BE2C (cell line): ENCODE measurements around the gene SVBP.

Experiments
- DNase-seq: peaks from one replicate; pipeline ENCODE4 v3.0.0-alpha.2; 2020
- H3K27me3 ChIP-seq: fragments of 250-450 bp; sonication (Bioruptor Pico); 2 replicates; pipeline ENCODE4 v1.5.1; 2020; ENCODE audit warnings: mild to moderate bottlenecking
- H3K36me3 ChIP-seq: fragments of 250-450 bp; sonication (Bioruptor Pico); 2 replicates; pipeline ENCODE4 v1.5.1; 2020; ENCODE audit warnings: mild to moderate bottlenecking
- H3K4me1 ChIP-seq: fragments of 250-450 bp; sonication (Bioruptor Pico); 2 replicates; pipeline ENCODE4 v1.5.1; 2020
- H3K4me3 ChIP-seq: 2 replicates; pipeline ENCODE4 v1.5.1; 2011; ENCODE audit warnings: low read depth, low read length
- H3K9me3 ChIP-seq: fragments of 250-450 bp; sonication (Bioruptor Pico); 2 replicates; pipeline ENCODE4 v1.5.1; 2020
- TF ChIP-seq, protein P1 (sequence below): IDR thresholded peaks from 2 replicates; pipeline ENCODE4 v1.5.1; 2012; ENCODE audit warnings: mild to moderate bottlenecking, low read depth, low read length

The SVBP gene

DNA sequence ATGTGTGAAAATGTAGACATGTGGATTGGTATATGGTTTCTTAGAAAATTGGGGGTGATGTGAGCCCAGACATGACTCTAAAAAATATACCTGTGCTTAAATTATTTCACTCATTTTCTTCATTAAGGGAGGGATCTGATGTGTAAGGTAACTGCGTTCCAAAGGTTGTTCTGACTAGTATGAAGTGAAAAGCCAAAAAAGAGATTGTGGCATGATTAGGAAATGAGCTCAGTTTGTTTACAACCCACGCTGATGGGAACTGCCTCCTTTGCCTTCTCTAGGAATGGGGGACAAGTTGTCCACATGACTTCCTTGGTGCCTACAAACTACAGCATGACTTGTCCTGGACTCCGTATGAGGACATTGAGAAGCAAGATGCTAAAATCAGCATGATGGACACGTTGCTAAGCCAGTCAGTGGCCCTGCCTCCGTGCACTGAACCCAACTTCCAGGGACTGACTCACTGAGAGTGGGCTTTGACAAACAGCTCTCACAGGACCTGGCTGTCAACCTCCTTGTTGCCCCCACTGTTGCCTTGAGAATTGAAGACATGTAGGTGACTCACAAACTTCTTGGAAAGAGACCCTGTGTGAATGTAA, 42.2 kb downstream of the SVBP start:
- DNase-seq = no peak
- TF ChIP-seq, protein P1, sequence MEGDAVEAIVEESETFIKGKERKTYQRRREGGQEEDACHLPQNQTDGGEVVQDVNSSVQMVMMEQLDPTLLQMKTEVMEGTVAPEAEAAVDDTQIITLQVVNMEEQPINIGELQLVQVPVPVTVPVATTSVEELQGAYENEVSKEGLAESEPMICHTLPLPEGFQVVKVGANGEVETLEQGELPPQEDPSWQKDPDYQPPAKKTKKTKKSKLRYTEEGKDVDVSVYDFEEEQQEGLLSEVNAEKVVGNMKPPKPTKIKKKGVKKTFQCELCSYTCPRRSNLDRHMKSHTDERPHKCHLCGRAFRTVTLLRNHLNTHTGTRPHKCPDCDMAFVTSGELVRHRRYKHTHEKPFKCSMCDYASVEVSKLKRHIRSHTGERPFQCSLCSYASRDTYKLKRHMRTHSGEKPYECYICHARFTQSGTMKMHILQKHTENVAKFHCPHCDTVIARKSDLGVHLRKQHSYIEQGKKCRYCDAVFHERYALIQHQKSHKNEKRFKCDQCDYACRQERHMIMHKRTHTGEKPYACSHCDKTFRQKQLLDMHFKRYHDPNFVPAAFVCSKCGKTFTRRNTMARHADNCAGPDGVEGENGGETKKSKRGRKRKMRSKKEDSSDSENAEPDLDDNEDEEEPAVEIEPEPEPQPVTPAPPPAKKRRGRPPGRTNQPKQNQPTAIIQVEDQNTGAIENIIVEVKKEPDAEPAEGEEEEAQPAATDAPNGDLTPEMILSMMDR = no peak
- H3K27me3 ChIP-seq = no peaks in the 10 kb centered on the region
- H3K4me3 ChIP-seq = no peak overlapping the region
- H3K9me3 ChIP-seq = no peaks in the 10 kb centered on the region
- H3K4me1 ChIP-seq = no peaks in the 10 kb centered on the region
- H3K36me3 ChIP-seq = 0 out of 2 replicates have a peak, but pooled peaks cover 3% of the 10 kb centered on the region

DNA sequence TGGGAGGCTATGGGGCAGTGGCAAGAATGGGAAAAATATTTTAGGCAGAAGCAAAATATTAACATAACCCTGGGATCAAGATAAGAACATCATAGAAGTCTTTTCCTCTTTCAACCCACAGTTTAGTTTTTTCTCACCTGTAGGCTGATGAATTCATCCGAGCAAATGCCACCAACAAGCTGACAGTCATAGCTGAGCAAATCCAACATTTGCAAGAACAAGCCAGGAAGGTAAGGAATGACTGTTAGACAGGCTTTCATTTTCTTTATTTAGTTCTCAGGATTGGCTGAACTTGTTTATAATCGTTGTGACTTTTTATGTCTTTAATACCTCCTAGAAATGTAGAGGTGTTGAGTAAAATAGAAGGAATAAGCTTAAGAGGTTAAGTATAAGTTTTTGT, 43.8 kb downstream of the SVBP start:
- H3K4me1 ChIP-seq = no peaks in the 10 kb centered on the region
- no peaks in the 10 kb centered on the region for H3K9me3 ChIP-seq
- H3K4me3 ChIP-seq = no peak overlapping the region
- TF ChIP-seq, protein P1 = no peak
- no peak for DNase-seq
- 0 out of 2 replicates have a peak, but pooled peaks cover 3% of the 10 kb centered on the region for H3K36me3 ChIP-seq
- no peaks in the 10 kb centered on the region for H3K27me3 ChIP-seq

DNA sequence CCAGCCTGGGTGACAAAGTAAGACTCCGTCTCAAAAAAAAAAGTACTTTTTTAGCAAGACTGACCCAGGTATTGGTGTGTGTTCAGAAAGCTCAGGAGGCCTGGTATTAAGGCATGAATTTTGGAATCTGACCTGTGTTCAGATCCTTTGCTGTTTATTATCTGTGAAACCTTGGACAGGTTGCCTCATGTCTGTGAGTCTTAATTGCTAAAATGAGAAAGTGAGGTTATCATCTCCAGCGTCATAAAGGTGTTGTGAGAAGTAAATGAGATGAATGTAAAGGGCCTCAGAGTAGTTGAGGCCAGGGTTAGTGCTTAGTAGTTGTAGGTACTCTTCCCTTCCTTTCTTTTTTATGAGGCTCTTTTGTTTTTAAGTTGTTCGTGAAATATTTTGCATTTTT, 47.4 kb downstream of the SVBP start:
- Histone ChIP-seq H3K27me3 (no peaks in the 10 kb centered on the region), H3K9me3 (no peaks in the 10 kb centered on the region), H3K4me1 (no peaks in the 10 kb centered on the region), H3K36me3 (no peaks in the 10 kb centered on the region), H3K4me3 (no peak overlapping the region)
- no peak for DNase-seq
- TF ChIP-seq, protein P1 = no peak

DNA sequence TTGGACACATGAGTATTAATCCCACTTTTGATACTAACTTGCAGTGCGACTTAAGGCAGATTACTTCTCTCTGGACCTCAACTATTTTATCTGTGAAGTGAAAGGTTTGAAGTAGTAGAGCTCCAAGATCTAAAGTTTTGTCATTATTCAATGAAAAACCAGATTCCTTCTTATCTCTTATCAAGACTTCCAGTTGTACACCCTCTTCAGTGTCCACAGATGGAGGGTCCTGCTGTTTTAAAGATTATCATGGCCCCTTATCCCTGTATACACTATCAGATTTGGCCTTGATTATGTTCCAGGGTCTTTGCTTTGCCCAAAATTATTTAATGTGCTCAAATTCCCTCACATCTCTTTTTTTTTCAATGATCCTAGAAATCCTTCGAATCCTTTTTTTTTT, 49.0 kb downstream of the SVBP start:
- H3K4me3 ChIP-seq = peak overlapping the region; percentile 83
- no peaks in the 10 kb centered on the region for H3K27me3 ChIP-seq
- H3K4me1 ChIP-seq = no peaks in the 10 kb centered on the region
- no peaks in the 10 kb centered on the region for H3K36me3 ChIP-seq
- no peak for DNase-seq
- H3K9me3 ChIP-seq = no peaks in the 10 kb centered on the region
- TF ChIP-seq, protein P1 = no peak

DNA sequence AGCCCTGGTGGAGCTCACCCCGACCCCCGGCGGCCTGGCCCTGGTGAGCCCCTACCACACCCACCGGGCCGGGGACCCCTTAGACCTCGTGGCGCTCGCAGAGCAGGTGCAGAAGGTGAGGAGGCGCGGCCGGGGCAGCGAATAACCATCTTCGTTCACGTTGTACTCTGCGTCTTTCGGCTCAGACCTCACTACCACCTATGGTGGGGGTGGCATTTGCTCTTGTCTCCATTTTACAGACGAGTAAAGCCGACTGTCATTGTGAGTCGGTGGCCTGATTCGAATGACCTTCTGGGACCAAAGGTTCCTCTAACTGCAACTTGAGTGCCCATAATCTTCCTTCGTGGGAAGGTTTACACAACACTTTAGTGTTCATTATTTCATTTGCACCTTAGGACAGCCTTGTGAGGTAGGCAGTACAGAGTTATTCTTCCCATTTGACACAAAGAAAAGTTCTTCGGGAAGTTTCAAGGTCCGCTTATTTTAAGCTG, 49.6 kb downstream of the SVBP start:
- no peaks in the 10 kb centered on the region for H3K27me3 ChIP-seq
- H3K9me3 ChIP-seq = no peaks in the 10 kb centered on the region
- TF ChIP-seq, protein P1 = no peak
- DNase-seq = no peak
- no peaks in the 10 kb centered on the region for H3K4me1 ChIP-seq
- H3K36me3 ChIP-seq = no peaks in the 10 kb centered on the region
- H3K4me3 ChIP-seq = peak overlapping the region; percentile 83

DNA sequence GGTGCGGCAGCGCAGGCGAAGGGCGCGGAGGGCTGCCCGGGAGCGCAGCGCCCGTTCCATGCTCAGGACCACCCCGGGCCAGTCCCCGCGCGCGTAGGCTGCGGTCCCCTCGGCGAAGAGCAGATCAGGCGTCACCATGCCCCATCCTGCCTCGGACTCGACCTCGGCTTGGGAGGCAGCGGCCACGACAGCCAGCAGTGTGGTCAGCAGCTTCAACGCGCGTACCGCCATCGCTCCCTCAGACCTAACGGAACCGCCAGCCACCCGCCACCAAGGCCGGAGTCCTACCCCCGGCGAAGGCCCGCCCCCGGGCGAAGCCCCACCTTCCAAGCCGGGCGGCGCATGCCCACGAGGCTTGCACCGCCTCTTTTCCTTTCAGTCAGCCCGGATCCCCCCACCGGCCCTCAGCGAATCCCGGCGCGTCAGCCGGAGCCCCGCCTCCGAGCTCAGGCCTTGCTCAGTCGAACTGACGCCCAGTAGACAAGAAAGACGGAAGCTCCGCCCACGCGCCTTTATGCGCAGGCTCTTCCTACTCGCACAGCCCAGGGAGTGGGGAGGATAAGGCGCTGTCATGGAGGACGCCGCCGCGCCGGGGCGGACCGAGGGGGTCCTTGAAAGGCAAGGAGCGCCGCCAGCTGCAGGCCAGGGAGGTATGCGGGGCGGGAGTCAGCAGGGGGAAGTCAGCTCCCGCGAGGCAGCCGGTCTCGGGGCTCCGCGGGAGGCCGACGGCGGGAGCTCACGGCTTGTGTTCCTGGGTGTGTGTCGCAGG, 50.3 kb downstream of the SVBP start, which contains the start of the genes C1orf50 and P3H1:
Gene C1orf50, plus strand, starts transcription at position 509 of the 769 bp plus-strand sequence. Its CDS starts 63 bp downstream, at position 572.
Gene P3H1, minus strand, starts transcription at position 288 of the 769 bp plus-strand sequence. Its CDS starts 57 bp downstream, at position 231.
- Histone ChIP-seq H3K36me3 (no peaks in the 10 kb centered on the region), H3K27me3 (no peaks in the 10 kb centered on the region), H3K4me3 (peak within 1 kb of the TSS; percentile 83), H3K9me3 (no peaks in the 10 kb centered on the region), H3K4me1 (no peaks in the 10 kb centered on the region)
- TF ChIP-seq, protein P1 = no peak
- peak; percentile 97 for DNase-seq
